Parathyroid adenoma (tissue), 2 donors: Measurements from ENCODE around the gene ZFHX2.

ENCODE experiments used
- H2AFZ ChIP-seq: fragments of 300-600 bp; sonication (generic); one replicate; pipeline ENCODE4 v1.7.0; 2017; ENCODE audit warnings: antibody characterized with exemption, mild to moderate bottlenecking
- H3K27ac ChIP-seq: fragments of 300-600 bp; sonication (generic); one replicate; pipeline ENCODE4 v1.7.0; 2017
- H3K27me3 ChIP-seq: fragments of 300-600 bp; sonication (generic); one replicate; pipeline ENCODE4 v1.7.0; 2017; ENCODE audit warnings: low read length; ENCODE audit not compliant: control insufficient read depth, insufficient read depth
- H3K36me3 ChIP-seq: fragments of 300-600 bp; sonication (generic); one replicate; pipeline ENCODE4 v1.7.0; 2017; ENCODE audit warnings: low read length; ENCODE audit not compliant: control insufficient read depth, insufficient read depth
- H3K4me1 ChIP-seq: fragments of 300-600 bp; sonication (generic); one replicate; pipeline ENCODE4 v1.7.0; 2017; ENCODE audit warnings: control low read depth
- H3K4me2 ChIP-seq: fragments of 300-600 bp; sonication (generic); one replicate; pipeline ENCODE4 v1.7.0; 2017; ENCODE audit warnings: low read length
- H3K4me3 ChIP-seq: fragments of 300-600 bp; sonication (generic); one replicate; pipeline ENCODE4 v1.7.0; 2017; ENCODE audit warnings: low read depth, low read length
- H3K79me2 ChIP-seq: fragments of 300-600 bp; sonication (generic); one replicate; pipeline ENCODE4 v1.7.0; 2017; ENCODE audit warnings: control low read depth
- H3K9ac ChIP-seq: fragments of 300-600 bp; sonication (generic); one replicate; pipeline ENCODE4 v1.7.0; 2017; ENCODE audit warnings: mild to moderate bottlenecking
- H3K9me3 ChIP-seq: fragments of 300-600 bp; sonication (generic); one replicate; pipeline ENCODE4 v1.7.0; 2017; ENCODE audit warnings: low read length; ENCODE audit not compliant: control insufficient read depth
- CTCF ChIP-seq: fragments of 300-600 bp; sonication (generic); IDR thresholded peaks from one replicate; pipeline ENCODE4 v1.7.0; 2017; ENCODE audit warnings: antibody characterized with exemption, mild to moderate bottlenecking
- donor health status: primary hyperparathyroidism.

The ZFHX2 gene

GRCh38 chr14:23485326-23485725 is 66.2 kb downstream of the ZFHX2 start:
- Histone ChIP-seq H3K36me3 (no peaks in the 10 kb centered on the region), H3K9me3 (no peaks in the 10 kb centered on the region), H3K27ac (no peak overlapping the region), H3K27me3 (no peaks in the 10 kb centered on the region), H3K79me2 (peaks cover 31% of the 10 kb centered on the region), H3K4me1 (no peaks in the 10 kb centered on the region), H3K4me2 (no peak overlapping the region), H3K4me3 (no peak overlapping the region), H3K9ac (no peak overlapping the region), H2AFZ (no peak overlapping the region)
- no peak for TF ChIP-seq CTCF

- Histone ChIP-seq H3K4me2 (no peak overlapping the region), H3K9ac (no peak overlapping the region), H3K4me3 (no peak overlapping the region), H2AFZ (no peak overlapping the region), H3K27me3 (no peaks in the 10 kb centered on the region), H3K4me1 (no peaks in the 10 kb centered on the region), H3K27ac (no peak overlapping the region), H3K79me2 (peaks cover 29% of the 10 kb centered on the region), H3K36me3 (no peaks in the 10 kb centered on the region), H3K9me3 (no peaks in the 10 kb centered on the region)
- peak; percentile 24 for TF ChIP-seq CTCF
Observed at GRCh38 chr14:23483236-23483854, 68.2 kb downstream of the ZFHX2 start.

GRCh38 chr14:23482823-23483148 is 68.8 kb downstream of the ZFHX2 start:
- H2AFZ ChIP-seq: no peak overlapping the region
- H3K36me3 ChIP-seq: no peaks in the 10 kb centered on the region
- H3K4me1 ChIP-seq: no peaks in the 10 kb centered on the region
- TF ChIP-seq CTCF: no peak
- no peak overlapping the region for H3K4me3 ChIP-seq
- no peaks in the 10 kb centered on the region for H3K9me3 ChIP-seq
- H3K9ac ChIP-seq: no peak overlapping the region
- no peak overlapping the region for H3K27ac ChIP-seq
- H3K79me2 ChIP-seq: peaks cover 26% of the 10 kb centered on the region
- no peaks in the 10 kb centered on the region for H3K27me3 ChIP-seq
- H3K4me2 ChIP-seq: no peak overlapping the region

GRCh38 chr14:23481979-23482822 is 69.4 kb downstream of the ZFHX2 start:
- peaks cover 26% of the 10 kb centered on the region for H3K79me2 ChIP-seq
- no peaks in the 10 kb centered on the region for H3K9me3 ChIP-seq
- H3K4me1 ChIP-seq: no peaks in the 10 kb centered on the region
- H3K4me3 ChIP-seq: no peak overlapping the region
- H3K4me2 ChIP-seq: no peak overlapping the region
- H3K36me3 ChIP-seq: no peaks in the 10 kb centered on the region
- TF ChIP-seq CTCF: no peak
- no peak overlapping the region for H2AFZ ChIP-seq
- no peak overlapping the region for H3K9ac ChIP-seq
- no peaks in the 10 kb centered on the region for H3K27me3 ChIP-seq
- H3K27ac ChIP-seq: no peak overlapping the region
